22Rv1 (cell line): ENCODE measurements around the gene CNTFR.

Source experiments
- CTCF ChIP-seq: fragments of 450-650 bp; IDR thresholded peaks from 2 replicates; pipeline ENCODE4 v1.5.1; 2017; ENCODE audit warnings: mild to moderate bottlenecking
- ZFX ChIP-seq: fragments of 450-650 bp; IDR thresholded peaks from 2 replicates; pipeline ENCODE4 v1.6.1; 2017; ENCODE audit warnings: antibody characterized with exemption, borderline replicate concordance

GRCh38 chr9:34564617-34565016, 24.9 kb downstream of the CNTFR start:
- TF ChIP-seq CTCF = no peak
- TF ChIP-seq ZFX = no peak
